ENCODE data around the gene IKZF3.
A peak's percentile ranks its signal among the peaks of the same experiment; 100 is the strongest.

The IKZF3 gene

DNA sequence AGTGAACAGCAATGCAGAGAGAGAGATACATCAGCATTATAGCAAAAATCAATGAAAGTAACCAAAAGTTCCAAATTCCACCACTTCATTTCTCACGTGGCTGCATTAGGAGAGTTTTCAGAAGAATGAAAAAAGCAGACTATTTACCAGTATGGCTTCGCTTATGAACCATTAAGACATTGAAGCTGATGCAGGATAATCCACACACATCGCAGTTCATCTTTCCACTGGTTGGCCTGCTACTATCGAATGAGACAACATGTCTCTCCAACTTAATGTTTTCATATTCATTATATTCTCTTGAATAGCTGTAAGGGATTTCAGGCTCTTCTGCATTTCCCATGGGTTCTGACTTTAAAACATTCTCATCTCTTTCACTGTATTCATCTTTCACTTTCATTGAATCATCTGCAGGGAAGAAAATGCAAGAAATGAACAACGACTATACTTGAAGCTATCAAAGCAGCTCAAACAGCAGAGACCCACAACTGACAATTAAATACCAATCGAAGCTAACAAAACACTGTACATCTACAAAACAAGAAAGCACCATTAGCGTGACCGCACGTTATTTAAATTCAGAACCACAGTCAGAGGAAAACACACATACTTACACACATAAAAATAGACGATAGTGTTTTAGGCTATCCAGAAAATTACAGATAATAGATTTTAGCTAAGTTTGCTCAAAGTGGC is 71.4 kb downstream of the IKZF3 start:
- TF ChIP-seq ZBTB17 (tag by site-specific recombination; IDR thresholded peaks at IDR 0.05) (peak; percentile 43; the same call in 1 of the 2 replicates), KLF7 (tag by site-specific recombination; IDR thresholded peaks at IDR 0.05; ENCODE audit: borderline replicate concordance) (no peak)
- no peaks in the 10 kb centered on the region for H3K9me3 ChIP-seq (ENCODE audit: control insufficient read depth, insufficient read depth, low read depth, low read length)
- no peak overlapping the region for H3K4me3 ChIP-seq (ENCODE audit: low read depth, low read length)
- H3K27ac ChIP-seq (ENCODE audit: extremely low read depth, low read depth, low read length), result no peak overlapping the region
- no peaks in the 10 kb centered on the region for H3K36me3 ChIP-seq (ENCODE audit: control insufficient read depth in 2 of 2, insufficient read depth in 1 of 2, low read length in 2 of 2)
- ChIA-PET POLR2A (no interaction called here), CTCF (interaction anchor here (0.7 to 1.8 kb wide), 2 partner anchors 23 to 171 kb away, joined by 3 to 5 read pairs; no protein-coding TSS in a partner anchor)
- H3K4me1 ChIP-seq (ENCODE audit: control insufficient read depth, insufficient read depth, low read length), result peaks cover 7% of the 10 kb centered on the region

DNA sequence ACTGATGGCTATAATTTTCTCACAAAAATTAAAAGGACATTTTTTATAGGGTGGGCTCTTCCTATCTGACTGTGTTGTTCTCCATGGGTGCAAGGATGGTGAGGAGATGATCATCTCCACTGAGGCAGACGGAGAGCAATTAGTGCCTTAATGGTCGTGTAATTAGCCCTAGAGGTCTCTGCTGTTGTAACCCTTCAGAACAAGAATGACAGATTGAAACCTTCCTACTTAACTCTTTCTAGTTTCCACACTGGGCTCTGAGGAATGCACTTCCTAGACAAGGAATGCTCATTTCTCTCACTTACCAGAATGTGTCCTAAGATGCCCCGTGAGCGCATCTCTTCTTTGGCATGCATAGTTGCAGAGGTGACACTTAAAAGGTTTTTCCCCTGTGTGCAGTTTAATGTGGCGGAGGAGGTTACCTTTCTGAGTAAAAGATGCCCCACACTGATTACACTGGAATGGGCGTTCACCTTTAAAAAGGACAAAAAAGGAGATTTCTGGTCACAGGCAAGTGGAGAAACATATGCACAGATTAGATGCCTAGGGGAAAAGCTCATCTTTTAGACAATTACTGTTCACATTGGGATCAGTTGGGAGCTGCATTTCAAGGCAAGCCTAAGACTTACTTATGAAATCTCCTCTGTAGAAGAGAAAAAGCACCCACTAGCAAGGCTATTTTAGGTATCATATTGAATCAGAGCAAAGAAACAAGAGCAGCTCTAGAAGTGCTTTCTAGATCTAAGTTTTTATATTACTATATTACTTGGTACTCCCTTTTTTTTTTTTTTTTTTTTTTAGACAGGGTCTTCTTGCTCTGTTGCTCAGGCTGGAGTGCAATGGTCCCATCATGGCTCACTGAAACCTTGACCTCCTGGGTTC is 72.8 kb downstream of the IKZF3 start:
- Histone ChIP-seq H3K9me3 (ENCODE audit: control insufficient read depth, insufficient read depth, low read depth, low read length) (no peaks in the 10 kb centered on the region), H3K4me3 (ENCODE audit: low read depth, low read length) (no peak overlapping the region), H3K4me1 (ENCODE audit: control insufficient read depth, insufficient read depth, low read length) (peaks cover 19% of the 10 kb centered on the region), H3K27ac (ENCODE audit: extremely low read depth, low read depth, low read length) (no peak overlapping the region), H3K36me3 (ENCODE audit: control insufficient read depth in 2 of 2, insufficient read depth in 1 of 2, low read length in 2 of 2) (no peaks in the 10 kb centered on the region)
- no peak for TF ChIP-seq EGR2 (tag by site-specific recombination; IDR thresholded peaks at IDR 0.05; ENCODE audit: low read depth)
- TF ChIP-seq, protein P1, sequence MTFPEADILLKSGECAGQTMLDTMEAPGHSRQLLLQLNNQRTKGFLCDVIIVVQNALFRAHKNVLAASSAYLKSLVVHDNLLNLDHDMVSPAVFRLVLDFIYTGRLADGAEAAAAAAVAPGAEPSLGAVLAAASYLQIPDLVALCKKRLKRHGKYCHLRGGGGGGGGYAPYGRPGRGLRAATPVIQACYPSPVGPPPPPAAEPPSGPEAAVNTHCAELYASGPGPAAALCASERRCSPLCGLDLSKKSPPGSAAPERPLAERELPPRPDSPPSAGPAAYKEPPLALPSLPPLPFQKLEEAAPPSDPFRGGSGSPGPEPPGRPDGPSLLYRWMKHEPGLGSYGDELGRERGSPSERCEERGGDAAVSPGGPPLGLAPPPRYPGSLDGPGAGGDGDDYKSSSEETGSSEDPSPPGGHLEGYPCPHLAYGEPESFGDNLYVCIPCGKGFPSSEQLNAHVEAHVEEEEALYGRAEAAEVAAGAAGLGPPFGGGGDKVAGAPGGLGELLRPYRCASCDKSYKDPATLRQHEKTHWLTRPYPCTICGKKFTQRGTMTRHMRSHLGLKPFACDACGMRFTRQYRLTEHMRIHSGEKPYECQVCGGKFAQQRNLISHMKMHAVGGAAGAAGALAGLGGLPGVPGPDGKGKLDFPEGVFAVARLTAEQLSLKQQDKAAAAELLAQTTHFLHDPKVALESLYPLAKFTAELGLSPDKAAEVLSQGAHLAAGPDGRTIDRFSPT (tag by site-specific recombination; IDR thresholded peaks at IDR 0.05), result no peak
- no peak for TF ChIP-seq ZNF677 (tag by site-specific recombination; IDR thresholded peaks at IDR 0.05)
- no peak for TF ChIP-seq SALL2 (tag by site-specific recombination; IDR thresholded peaks at IDR 0.05; ENCODE audit: borderline replicate concordance)
- TF ChIP-seq MEIS1 (CRISPR knock-in tag; IDR thresholded peaks at IDR 0.05; ENCODE audit: borderline replicate concordance), result no peak
- TF ChIP-seq ZNF555 (tag by site-specific recombination; conservative IDR thresholded peaks at IDR 0.05), result no peak
- TF ChIP-seq PRDM1 (tag by site-specific recombination; IDR thresholded peaks at IDR 0.05), result no peak
- no peak for TF ChIP-seq FEZF1 (tag by site-specific recombination; IDR thresholded peaks at IDR 0.05)
- TF ChIP-seq YY1 (tag by site-specific recombination; IDR thresholded peaks at IDR 0.05), result no peak
- TF ChIP-seq SP3 (tag by site-specific recombination; IDR thresholded peaks at IDR 0.05), result no peak
- TF ChIP-seq ZNF792 (tag by site-specific recombination; IDR thresholded peaks at IDR 0.05), result no peak
- TF ChIP-seq, protein P2, sequence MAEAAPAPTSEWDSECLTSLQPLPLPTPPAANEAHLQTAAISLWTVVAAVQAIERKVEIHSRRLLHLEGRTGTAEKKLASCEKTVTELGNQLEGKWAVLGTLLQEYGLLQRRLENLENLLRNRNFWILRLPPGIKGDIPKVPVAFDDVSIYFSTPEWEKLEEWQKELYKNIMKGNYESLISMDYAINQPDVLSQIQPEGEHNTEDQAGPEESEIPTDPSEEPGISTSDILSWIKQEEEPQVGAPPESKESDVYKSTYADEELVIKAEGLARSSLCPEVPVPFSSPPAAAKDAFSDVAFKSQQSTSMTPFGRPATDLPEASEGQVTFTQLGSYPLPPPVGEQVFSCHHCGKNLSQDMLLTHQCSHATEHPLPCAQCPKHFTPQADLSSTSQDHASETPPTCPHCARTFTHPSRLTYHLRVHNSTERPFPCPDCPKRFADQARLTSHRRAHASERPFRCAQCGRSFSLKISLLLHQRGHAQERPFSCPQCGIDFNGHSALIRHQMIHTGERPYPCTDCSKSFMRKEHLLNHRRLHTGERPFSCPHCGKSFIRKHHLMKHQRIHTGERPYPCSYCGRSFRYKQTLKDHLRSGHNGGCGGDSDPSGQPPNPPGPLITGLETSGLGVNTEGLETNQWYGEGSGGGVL (tag by site-specific recombination; IDR thresholded peaks at IDR 0.05), result no peak
- TF ChIP-seq OVOL3 (tag by site-specific recombination; IDR thresholded peaks at IDR 0.05), result no peak
- TF ChIP-seq, protein P3, sequence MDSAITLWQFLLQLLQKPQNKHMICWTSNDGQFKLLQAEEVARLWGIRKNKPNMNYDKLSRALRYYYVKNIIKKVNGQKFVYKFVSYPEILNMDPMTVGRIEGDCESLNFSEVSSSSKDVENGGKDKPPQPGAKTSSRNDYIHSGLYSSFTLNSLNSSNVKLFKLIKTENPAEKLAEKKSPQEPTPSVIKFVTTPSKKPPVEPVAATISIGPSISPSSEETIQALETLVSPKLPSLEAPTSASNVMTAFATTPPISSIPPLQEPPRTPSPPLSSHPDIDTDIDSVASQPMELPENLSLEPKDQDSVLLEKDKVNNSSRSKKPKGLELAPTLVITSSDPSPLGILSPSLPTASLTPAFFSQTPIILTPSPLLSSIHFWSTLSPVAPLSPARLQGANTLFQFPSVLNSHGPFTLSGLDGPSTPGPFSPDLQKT (IDR thresholded peaks at IDR 0.05; ENCODE audit: borderline replicate concordance, low read depth, low read length), result no peak
- no peak for TF ChIP-seq ZNF248 (tag by site-specific recombination; IDR thresholded peaks at IDR 0.05)
- TF ChIP-seq ZNF654 (tag by site-specific recombination; IDR thresholded peaks at IDR 0.05; ENCODE audit: low read depth), result no peak
- TF ChIP-seq ZNF501 (tag by site-specific recombination; IDR thresholded peaks at IDR 0.05), result no peak
- TF ChIP-seq, protein P4, sequence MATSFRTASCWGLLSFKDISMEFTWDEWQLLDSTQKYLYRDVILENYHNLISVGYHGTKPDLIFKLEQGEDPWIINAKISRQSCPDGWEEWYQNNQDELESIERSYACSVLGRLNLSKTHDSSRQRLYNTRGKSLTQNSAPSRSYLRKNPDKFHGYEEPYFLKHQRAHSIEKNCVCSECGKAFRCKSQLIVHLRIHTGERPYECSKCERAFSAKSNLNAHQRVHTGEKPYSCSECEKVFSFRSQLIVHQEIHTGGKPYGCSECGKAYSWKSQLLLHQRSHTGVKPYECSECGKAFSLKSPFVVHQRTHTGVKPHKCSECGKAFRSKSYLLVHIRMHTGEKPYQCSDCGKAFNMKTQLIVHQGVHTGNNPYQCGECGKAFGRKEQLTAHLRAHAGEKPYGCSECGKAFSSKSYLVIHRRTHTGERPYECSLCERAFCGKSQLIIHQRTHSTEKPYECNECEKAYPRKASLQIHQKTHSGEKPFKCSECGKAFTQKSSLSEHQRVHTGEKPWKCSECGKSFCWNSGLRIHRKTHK (tag by site-specific recombination; IDR thresholded peaks at IDR 0.05), result no peak
- TF ChIP-seq ZNF23 (tag by site-specific recombination; IDR thresholded peaks at IDR 0.05; ENCODE audit: borderline replicate concordance), result no peak
- TF ChIP-seq ZNF114 (tag by site-specific recombination; IDR thresholded peaks at IDR 0.05), result no peak
- POLR2A ChIA-PET, result interaction anchor here (0.7 kb wide), 1 partner anchor 403 kb away, joined by 3 read pairs; no protein-coding TSS in a partner anchor
- CTCF ChIA-PET, result no interaction called here
